ENCODE measurements around the gene CPM. TPM values are rescaled to one million over a fixed set of nuclear protein-coding genes. Genes with fewer than 3 reads are reported as not detected.

The CPM gene
- total and polyA plus RNA-seq, 3 experiments from 2014 or later: 0.26 to 1.9 (median 1.6) TPM

DNA sequence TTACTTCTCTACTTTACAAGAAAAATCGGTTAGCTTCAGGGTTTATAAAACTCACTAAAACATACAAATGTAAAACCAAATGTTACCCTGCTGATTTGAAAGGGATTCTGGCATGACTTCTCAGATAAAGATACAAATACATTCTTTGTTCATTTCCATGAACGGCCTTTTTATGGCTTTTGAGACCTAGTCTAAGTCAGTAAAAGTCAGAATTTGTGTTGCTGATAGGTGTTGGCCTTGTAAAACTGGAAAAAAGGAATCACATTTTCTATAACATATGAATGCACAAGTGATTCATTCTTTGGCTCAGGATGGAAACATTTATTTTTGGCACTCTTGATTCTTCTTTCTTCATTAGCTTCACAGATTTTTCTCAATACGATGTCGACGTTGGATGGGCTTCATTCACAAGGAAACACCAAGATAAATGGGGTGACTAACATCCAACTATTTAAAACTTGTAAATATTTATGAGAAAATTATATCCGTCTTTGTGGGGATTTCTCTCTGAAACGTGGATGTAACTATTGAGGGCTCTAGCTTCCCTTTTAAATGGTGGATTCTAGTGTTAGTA lies 27.0 kb upstream of the CPM start:
- H3K27ac Mint-ChIP-seq: no peak overlapping the region
- no peaks in the 10 kb centered on the region for H3K4me1 ChIP-seq (ENCODE audit: insufficient read depth, low read length)
- CTCF ChIA-PET: no interaction called here
- H3K4me1 Mint-ChIP-seq: peaks cover 8 to 11% (median 11%) of the 10 kb centered on the region in 3 donors
- no peaks in the 10 kb centered on the region for H3K36me3 ChIP-seq (ENCODE audit: insufficient read depth, low read length)
- H3K27ac ChIP-seq (ENCODE audit: low read depth, low read length): no peak overlapping the region
- DNase-seq: no peak
- H3K9me3 Mint-ChIP-seq: no peaks in the 10 kb centered on the region
- peaks cover 3 to 5% of the 10 kb centered on the region in 2 donors for H3K27me3 Mint-ChIP-seq
- no peaks in the 10 kb centered on the region for H3K9me3 ChIP-seq (ENCODE audit: low read length)
- no peak overlapping the region for H3K4me3 Mint-ChIP-seq
- POLR2A ChIA-PET: interaction anchor here (0.5 kb wide), 1 partner anchor 126 kb away, joined by 3 read pairs; no protein-coding TSS in a partner anchor
- no peaks in the 10 kb centered on the region for H3K36me3 Mint-ChIP-seq
- H3K27me3 ChIP-seq (ENCODE audit: insufficient read depth, low read length, poor library complexity, severe bottlenecking): no peaks in the 10 kb centered on the region
- no peak overlapping the region for H3K4me3 ChIP-seq (ENCODE audit: low read length)

DNA sequence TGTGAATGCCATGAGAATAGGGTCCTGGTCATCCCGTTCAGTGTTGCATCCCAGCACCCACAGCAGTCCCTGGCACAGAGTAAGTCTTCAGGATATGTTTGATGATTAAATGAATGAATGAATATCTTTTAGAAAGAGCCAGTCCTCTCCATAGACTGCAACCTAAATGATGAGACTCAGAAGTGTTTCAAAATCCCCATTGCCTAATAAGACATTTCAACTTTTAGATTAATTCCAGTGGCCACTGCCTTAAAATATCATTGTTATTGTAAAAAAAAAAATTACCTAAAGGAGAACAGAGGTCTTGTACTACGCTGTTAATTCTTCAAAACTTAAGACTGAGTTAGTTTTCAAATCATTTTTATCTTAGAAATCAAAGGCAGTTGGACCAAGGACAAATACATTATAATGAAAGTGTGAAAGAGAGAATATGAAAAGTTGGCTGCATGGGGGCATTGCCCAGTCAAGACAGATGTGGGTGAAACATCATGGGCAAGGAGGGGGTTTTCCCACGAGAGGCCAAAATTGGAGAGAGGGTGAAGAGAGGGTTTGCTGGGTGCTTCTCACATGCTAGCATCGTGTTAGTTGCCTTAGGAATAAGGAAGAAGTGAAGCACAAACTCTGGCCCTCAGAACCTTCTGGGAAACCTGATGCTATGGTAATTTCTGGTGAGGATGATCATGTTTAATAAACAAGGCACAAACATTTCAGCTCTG lies 26.3 kb upstream of the CPM start:
- H3K9me3 ChIP-seq (ENCODE audit: low read length): no peaks in the 10 kb centered on the region
- H3K4me1 Mint-ChIP-seq: peaks cover 8 to 11% (median 11%) of the 10 kb centered on the region in 3 donors
- peaks cover 3 to 5% of the 10 kb centered on the region in 2 donors for H3K27me3 Mint-ChIP-seq
- H3K27ac ChIP-seq (ENCODE audit: low read depth, low read length): no peak overlapping the region
- CTCF ChIA-PET: no interaction called here
- H3K4me3 Mint-ChIP-seq: no peak overlapping the region
- no peak overlapping the region for H3K27ac Mint-ChIP-seq
- POLR2A ChIA-PET: no interaction called here
- no peak overlapping the region for H3K4me3 ChIP-seq (ENCODE audit: low read length)
- H3K36me3 ChIP-seq (ENCODE audit: insufficient read depth, low read length): no peaks in the 10 kb centered on the region
- no peaks in the 10 kb centered on the region for H3K36me3 Mint-ChIP-seq
- no peak for DNase-seq
- no peaks in the 10 kb centered on the region for H3K27me3 ChIP-seq (ENCODE audit: insufficient read depth, low read length, poor library complexity, severe bottlenecking)
- no peaks in the 10 kb centered on the region for H3K9me3 Mint-ChIP-seq
- H3K4me1 ChIP-seq (ENCODE audit: insufficient read depth, low read length): no peaks in the 10 kb centered on the region

DNA sequence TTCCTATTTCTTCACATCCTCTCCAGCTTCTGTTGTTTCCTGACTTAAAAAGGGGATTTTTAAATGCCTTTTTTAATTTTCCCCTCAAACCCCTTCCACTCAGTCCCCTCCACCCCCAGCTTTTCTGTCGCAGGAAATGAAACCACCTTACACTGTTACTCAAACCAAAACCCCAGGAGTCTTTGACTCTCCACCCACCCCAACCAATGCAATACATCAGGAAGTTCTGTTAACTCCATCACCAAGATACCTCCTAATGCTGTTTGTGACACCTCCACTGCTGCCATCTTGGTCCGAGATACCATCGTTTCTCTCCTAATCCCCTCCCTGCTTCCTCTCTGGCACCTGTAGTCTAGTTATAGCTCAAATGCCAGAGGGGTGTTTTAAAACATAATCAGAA lies 25.4 kb upstream of the CPM start:
- no peak overlapping the region for H3K4me3 Mint-ChIP-seq
- POLR2A ChIA-PET: no interaction called here

DNA sequence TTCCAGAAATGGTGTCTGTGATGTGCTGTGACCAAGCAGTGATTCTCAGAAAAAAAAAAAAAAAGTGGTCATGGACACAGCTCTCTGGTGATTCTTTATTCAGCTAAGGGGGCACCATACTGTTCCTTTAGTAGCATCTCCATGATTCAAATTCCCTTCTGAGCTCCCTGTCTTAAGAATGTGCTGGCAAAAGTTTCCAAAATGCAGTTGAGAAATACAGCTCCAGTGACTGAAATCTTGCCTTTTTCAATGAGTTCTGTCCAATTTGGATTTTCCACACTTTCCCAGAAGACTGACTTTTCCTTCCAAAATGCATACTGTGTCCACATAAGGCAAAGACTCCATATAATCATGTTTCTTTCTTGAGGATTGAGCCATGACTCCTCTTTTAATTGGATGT lies 24.3 kb upstream of the CPM start:
- H3K4me1 Mint-ChIP-seq: peaks cover 8 to 11% (median 11%) of the 10 kb centered on the region in 3 donors
- H3K9me3 Mint-ChIP-seq: no peaks in the 10 kb centered on the region
- peaks cover 3% of the 10 kb centered on the region in 2 donors for H3K27me3 Mint-ChIP-seq
- H3K36me3 Mint-ChIP-seq: no peaks in the 10 kb centered on the region
- Histone ChIP-seq H3K4me3 (ENCODE audit: low read length) (no peak overlapping the region), H3K4me1 (ENCODE audit: insufficient read depth, low read length) (no peaks in the 10 kb centered on the region), H3K27ac (ENCODE audit: low read depth, low read length) (no peak overlapping the region), H3K36me3 (ENCODE audit: insufficient read depth, low read length) (no peaks in the 10 kb centered on the region), H3K9me3 (ENCODE audit: low read length) (no peaks in the 10 kb centered on the region), H3K27me3 (ENCODE audit: insufficient read depth, low read length, poor library complexity, severe bottlenecking) (no peaks in the 10 kb centered on the region)
- DNase-seq: no peak
- no peak overlapping the region for H3K27ac Mint-ChIP-seq
- no peak overlapping the region for H3K4me3 Mint-ChIP-seq
- CTCF ChIA-PET: no interaction called here
- POLR2A ChIA-PET: no interaction called here

More for the DNA sequence above, 25.4 kb upstream of the CPM start:
- no peaks in the 10 kb centered on the region for H3K27me3 ChIP-seq (ENCODE audit: insufficient read depth, low read length, poor library complexity, severe bottlenecking)
- DNase-seq: no peak
- no peaks in the 10 kb centered on the region for H3K9me3 ChIP-seq (ENCODE audit: low read length)
- Mint-ChIP-seq H3K27ac (peak overlapping the region in 1 of 8 donors; percentile 13), H3K9me3 (no peaks in the 10 kb centered on the region), H3K4me1 (peaks cover 8 to 11% (median 11%) of the 10 kb centered on the region in 3 donors), H3K27me3 (peaks cover 3 to 5% of the 10 kb centered on the region in 2 donors), H3K36me3 (no peaks in the 10 kb centered on the region)
- no peak overlapping the region for H3K27ac ChIP-seq (ENCODE audit: low read depth, low read length)
- H3K4me3 ChIP-seq (ENCODE audit: low read length): no peak overlapping the region
- no peaks in the 10 kb centered on the region for H3K36me3 ChIP-seq (ENCODE audit: insufficient read depth, low read length)
- CTCF ChIA-PET: no interaction called here
- no peaks in the 10 kb centered on the region for H3K4me1 ChIP-seq (ENCODE audit: insufficient read depth, low read length)

DNA sequence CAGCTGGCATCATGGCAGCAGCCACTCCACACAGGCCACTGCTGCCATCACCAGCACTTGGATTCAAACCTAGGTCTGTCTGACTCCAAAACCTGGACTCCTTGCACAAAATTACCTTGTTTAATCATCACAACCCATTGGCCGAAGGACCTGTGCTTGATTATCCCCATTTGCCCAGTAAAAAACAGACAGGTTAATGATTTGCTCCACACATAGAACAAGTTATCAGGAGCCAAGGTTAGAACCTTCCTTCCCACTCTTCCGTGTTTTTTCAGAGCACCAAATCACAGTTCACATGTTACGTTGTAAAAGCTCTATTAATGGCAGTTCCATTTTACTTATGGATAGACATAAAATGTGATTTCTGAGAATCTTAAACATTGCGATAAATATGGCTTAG lies 23.5 kb upstream of the CPM start:
- H3K27me3 Mint-ChIP-seq: peaks cover 3% of the 10 kb centered on the region in 2 donors
- no peaks in the 10 kb centered on the region for H3K36me3 Mint-ChIP-seq
- peaks cover 8 to 11% (median 11%) of the 10 kb centered on the region in 3 donors for H3K4me1 Mint-ChIP-seq
- Histone ChIP-seq H3K27me3 (ENCODE audit: insufficient read depth, low read length, poor library complexity, severe bottlenecking) (no peaks in the 10 kb centered on the region), H3K9me3 (ENCODE audit: low read length) (no peaks in the 10 kb centered on the region), H3K36me3 (ENCODE audit: insufficient read depth, low read length) (no peaks in the 10 kb centered on the region), H3K4me1 (ENCODE audit: insufficient read depth, low read length) (no peaks in the 10 kb centered on the region), H3K4me3 (ENCODE audit: low read length) (no peak overlapping the region), H3K27ac (ENCODE audit: low read depth, low read length) (no peak overlapping the region)
- H3K27ac Mint-ChIP-seq: no peak overlapping the region
- no peaks in the 10 kb centered on the region for H3K9me3 Mint-ChIP-seq
- POLR2A ChIA-PET: no interaction called here
- no peak overlapping the region for H3K4me3 Mint-ChIP-seq
- no peak for DNase-seq
- CTCF ChIA-PET: no interaction called here

DNA sequence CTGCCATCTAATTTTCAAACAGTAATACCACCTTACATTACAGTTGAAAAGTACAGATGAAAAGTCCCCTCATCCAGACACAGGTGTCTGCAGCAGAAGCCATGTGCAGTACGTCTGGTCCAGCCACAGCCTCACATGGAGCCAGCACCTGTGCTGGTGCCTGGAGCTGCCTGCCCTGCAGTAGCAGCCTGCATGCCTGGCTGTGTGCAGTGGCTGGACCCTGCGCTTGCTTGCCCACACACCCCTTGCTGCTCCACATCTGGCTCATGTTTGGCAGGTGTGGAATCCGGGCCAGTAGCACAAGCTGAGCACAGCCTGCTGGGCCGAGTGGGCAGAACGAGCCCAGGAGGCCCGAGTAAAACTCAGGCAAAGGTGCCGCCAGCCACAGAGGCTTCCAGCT lies 21.8 kb upstream of the CPM start:
- H3K4me1 ChIP-seq (ENCODE audit: insufficient read depth, low read length): no peaks in the 10 kb centered on the region
- Mint-ChIP-seq H3K4me1 (peaks cover 8 to 11% (median 11%) of the 10 kb centered on the region in 3 donors), H3K9me3 (no peaks in the 10 kb centered on the region), H3K27me3 (peaks cover 3% of the 10 kb centered on the region in 2 donors), H3K4me3 (no peak overlapping the region), H3K27ac (no peak overlapping the region), H3K36me3 (no peaks in the 10 kb centered on the region)
- no peak overlapping the region for H3K4me3 ChIP-seq (ENCODE audit: low read length)
- no peaks in the 10 kb centered on the region for H3K27me3 ChIP-seq (ENCODE audit: insufficient read depth, low read length, poor library complexity, severe bottlenecking)
- no peak overlapping the region for H3K27ac ChIP-seq (ENCODE audit: low read depth, low read length)
- H3K36me3 ChIP-seq (ENCODE audit: insufficient read depth, low read length): no peaks in the 10 kb centered on the region
- ChIA-PET POLR2A (no interaction called here), CTCF (no interaction called here)
- H3K9me3 ChIP-seq (ENCODE audit: low read length): no peaks in the 10 kb centered on the region
- no peak for DNase-seq

DNA sequence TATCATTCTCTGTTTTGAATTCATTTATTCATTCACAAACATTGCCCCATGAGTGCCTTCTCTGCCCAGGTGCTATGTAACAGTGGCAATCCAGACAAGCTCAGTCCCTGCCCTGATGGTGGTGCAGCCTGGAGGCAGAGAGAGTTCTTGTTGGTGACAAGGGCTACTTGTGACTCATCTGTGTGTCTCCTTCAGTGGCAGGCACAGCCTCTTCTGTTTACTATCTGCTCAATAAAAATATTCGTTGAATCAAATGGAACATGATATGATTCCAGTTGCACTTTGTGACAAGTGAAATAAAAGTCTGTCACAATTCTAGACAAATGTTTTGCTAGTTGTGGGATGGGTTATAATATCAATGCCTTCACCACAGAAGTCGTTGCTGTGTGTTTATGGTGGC lies 20.6 kb upstream of the CPM start:
- POLR2A ChIA-PET: no interaction called here
- Histone ChIP-seq H3K27ac (ENCODE audit: low read depth, low read length) (no peak overlapping the region), H3K27me3 (ENCODE audit: insufficient read depth, low read length, poor library complexity, severe bottlenecking) (no peaks in the 10 kb centered on the region), H3K4me3 (ENCODE audit: low read length) (no peak overlapping the region), H3K36me3 (ENCODE audit: insufficient read depth, low read length) (no peaks in the 10 kb centered on the region), H3K9me3 (ENCODE audit: low read length) (no peaks in the 10 kb centered on the region), H3K4me1 (ENCODE audit: insufficient read depth, low read length) (no peaks in the 10 kb centered on the region)
- DNase-seq: no peak
- Mint-ChIP-seq H3K4me3 (no peak overlapping the region), H3K27ac (no peak overlapping the region), H3K27me3 (peaks cover 1 to 3% of the 10 kb centered on the region in 2 donors), H3K36me3 (no peaks in the 10 kb centered on the region), H3K9me3 (no peaks in the 10 kb centered on the region), H3K4me1 (peaks cover 4 to 6% (median 5%) of the 10 kb centered on the region in 3 donors)
- CTCF ChIA-PET: no interaction called here

DNA sequence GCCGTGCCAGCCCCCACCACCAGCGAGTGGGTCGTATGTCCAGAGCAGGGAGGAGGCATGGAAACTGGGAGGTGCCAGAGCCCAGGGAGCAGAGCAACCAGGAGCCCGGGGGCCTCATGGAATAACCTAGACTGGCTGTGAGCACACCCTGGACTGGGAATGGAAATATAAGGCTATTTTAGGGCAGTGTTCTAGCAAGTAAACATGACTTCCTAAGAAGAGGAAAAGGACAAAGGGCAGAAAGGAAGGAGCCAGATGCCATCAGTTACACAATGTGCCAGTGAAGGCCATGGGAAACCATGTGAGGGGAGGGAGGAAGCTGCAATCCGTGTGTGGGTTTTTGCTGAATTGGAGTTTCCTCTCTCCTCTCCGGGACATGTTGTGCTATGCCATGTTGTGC lies 18.7 kb upstream of the CPM start:
- H3K27me3 ChIP-seq (ENCODE audit: insufficient read depth, low read length, poor library complexity, severe bottlenecking): no peaks in the 10 kb centered on the region
- no peak overlapping the region for H3K4me3 Mint-ChIP-seq
- H3K27ac ChIP-seq (ENCODE audit: low read depth, low read length): no peak overlapping the region
- H3K9me3 Mint-ChIP-seq: no peaks in the 10 kb centered on the region
- no peak overlapping the region for H3K4me3 ChIP-seq (ENCODE audit: low read length)
- ChIA-PET POLR2A (no interaction called here), CTCF (no interaction called here)
- no peak for DNase-seq
- no peak overlapping the region for H3K27ac Mint-ChIP-seq
- no peaks in the 10 kb centered on the region for H3K4me1 Mint-ChIP-seq
- H3K9me3 ChIP-seq (ENCODE audit: low read length): no peaks in the 10 kb centered on the region
- H3K4me1 ChIP-seq (ENCODE audit: insufficient read depth, low read length): no peaks in the 10 kb centered on the region
- no peaks in the 10 kb centered on the region for H3K36me3 Mint-ChIP-seq
- no peaks in the 10 kb centered on the region for H3K36me3 ChIP-seq (ENCODE audit: insufficient read depth, low read length)
- peaks cover 4 to 5% of the 10 kb centered on the region in 2 donors for H3K27me3 Mint-ChIP-seq
